ENCODE data around the gene ANKFY1.

The ANKFY1 gene

DNA sequence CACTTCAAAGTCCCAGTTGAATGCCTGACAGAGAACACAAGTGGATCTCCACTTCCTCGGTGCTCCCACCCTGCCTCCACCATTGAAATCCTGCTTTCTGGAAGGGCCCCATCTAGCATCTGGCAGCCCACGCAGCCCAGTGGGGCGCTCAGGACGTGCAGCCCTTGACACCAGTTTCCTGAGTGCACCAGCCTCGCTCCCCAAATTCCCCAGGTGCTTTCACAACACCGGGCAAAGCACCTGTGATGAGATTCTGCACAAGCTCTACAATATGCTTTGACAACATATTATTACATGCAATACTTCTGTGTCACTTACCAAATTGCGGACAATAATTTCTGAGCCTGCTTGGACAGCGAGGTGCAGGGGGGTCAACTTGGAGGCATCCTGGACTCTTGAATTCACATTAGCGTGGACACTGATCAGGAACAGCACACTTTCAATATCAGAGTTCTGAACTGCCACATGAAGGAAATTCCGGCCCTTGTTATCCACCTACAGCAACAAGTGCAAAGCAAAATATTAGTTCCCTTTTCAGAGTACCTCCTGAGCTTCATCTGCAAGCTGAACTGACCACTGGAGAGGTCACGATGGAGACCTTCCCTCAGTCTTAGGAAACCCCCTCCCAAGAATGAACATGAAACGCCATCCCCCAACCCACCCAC is 86.8 kb downstream of the ANKFY1 start:
- DNase-seq, result no peak

GRCh38 chr17:4175921-4176807 is 87.6 kb downstream of the ANKFY1 start:
- DNase-seq, result no peak

DNA sequence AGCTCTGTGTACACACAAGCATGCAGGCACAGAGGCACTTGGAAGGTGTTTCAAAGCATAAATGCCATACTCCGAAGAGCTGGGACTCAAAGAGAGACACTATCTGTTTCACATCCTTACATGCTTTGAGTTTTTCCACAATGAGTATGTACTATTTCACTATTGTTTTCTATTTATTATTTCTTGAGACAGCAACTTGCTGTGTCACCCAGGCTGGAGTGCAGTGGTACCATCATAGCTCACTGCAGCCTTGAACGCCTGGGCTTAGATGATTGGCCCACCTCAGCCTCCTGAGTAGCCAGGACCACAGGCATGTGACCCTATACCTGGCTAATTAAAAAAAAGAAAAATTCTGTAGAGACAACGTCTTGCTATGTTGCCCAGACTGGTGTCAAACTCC is 89.2 kb downstream of the ANKFY1 start:
- DNase-seq, result no peak

- no peak for DNase-seq
These were observed 90.0 kb downstream of the ANKFY1 start for GRCh38 chr17:4173781-4174180.

DNA sequence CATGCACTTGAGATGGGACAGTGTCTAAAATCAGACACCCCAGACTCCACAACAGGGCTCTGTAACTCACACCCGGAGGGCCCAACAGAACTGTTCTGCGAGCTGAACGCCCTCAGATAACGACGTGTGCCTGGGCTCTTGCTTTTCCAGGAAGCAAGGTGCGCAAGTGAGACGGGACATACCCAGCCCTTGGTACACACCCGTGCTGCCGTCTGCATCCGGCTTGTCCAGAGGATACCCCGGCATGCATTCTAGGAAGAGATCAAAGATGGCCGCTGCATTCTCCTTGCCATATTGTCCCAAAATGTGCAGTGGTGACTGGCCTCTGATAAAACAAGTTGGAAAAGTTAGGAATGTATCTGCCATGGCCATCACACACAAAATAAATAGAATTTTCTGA is 91.4 kb downstream of the ANKFY1 start:
- no peak for DNase-seq

- DNase-seq, result no peak
These were observed 93.0 kb downstream of the ANKFY1 start for GRCh38 chr17:4170639-4171280.

GRCh38 chr17:4167786-4168185 is 96.0 kb downstream of the ANKFY1 start:
- DNase-seq, result no peak

DNA sequence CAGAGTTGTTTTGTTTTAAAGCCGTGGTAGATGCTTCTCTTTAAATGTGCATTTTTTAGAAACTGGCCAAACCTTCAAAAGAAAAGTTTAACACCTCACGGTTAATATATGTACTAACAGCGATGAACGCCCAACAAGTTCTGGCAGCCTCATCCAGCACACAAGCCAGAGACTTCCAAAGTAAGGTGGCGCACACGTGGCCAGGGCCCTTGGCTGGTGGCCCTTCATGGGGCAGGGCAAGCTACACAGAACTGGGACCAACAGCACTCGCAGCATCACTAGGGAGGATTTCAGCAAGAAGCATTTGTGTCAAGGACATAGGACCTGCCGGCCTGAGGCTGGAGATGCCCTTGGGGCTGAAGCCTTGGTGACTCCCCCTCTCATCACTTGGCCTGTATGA is 97.4 kb downstream of the ANKFY1 start:
- no peak for DNase-seq

- no peak for DNase-seq
These were observed 98.3 kb downstream of the ANKFY1 start for GRCh38 chr17:4165301-4166010.

- DNase-seq, result no peak
These were observed 99.8 kb downstream of the ANKFY1 start for GRCh38 chr17:4163951-4164350.

GRCh38 chr17:4162775-4163466 is 100.9 kb downstream of the ANKFY1 start:
- no peak for DNase-seq

DNA sequence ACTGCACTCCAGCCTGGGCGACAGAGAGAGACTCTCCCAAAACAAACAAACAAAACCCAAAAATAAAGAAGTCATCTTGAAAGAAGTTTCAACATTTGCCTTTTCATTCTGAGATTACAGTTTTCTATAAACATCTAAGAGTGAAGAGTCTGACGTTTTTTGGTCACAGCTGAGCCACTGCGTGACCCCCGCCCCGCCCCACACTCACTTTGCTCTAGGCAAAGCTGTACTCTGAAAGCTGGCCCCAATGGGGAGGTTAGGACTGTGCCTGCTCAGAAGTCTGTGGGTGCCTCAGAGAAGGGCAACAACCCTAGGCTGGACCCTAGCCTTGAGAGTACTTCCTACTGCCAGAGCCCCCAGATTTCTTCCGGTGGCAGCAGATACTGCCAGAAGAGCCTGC is 101.5 kb downstream of the ANKFY1 start:
- no peak for DNase-seq

DNA sequence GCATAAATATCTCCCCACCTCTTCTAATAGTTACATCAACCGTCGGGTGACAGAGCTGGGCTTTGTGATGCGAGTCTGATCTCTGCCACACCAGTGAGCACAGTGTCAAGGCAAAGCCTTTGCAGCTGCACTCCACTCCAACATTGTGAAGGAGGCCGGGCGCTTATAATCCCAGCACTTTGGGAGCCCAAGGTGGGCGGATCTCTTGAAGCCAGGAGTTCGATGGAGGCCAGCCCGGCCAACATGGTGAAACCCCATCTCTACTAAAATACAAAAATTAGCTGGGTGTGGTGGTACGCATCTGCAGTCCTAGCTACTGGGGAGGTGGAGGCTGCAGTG is 101.8 kb downstream of the ANKFY1 start:
- no peak for DNase-seq

DNA sequence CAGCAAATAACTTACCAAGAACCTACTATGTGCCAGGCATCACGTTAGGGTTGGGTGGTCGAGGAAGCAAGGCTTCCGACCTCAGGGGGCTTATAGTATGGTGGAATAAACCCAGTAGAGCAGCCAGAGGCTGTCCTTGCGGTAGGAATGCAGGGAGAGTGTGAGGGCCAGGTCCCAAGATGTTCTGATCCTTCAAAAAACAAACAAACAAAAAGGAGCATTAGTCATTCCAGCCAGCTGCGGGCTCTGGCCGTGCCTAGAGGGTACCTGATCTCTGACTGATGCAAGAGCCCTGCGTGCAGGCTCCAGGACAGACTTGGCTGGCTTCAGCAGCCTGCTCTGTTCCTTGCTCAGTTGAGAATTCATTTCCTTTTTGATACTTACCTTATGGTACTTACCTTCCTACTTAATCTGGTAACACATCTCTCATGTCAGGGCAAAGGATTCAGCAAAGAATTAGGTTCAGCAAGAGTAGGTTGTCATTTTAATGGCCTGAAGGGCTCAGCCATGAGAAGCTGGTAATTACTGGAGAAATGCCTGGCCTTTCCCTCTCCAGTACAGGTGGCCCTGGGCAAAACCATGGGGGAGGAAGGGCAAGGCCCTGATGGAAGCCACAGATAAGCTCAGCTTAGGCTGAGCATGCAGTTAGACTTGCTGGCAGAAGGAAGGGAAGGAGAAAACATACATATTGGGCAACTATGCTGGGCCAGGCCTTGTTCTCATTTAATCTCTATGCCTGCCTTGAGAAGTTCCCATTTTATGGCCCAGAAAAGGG is 102.4 kb downstream of the ANKFY1 start:
- no peak for DNase-seq

GRCh38 chr17:4160294-4160859 is 103.4 kb downstream of the ANKFY1 start:
- no peak for DNase-seq

GRCh38 chr17:4159761-4160160 is 104.0 kb downstream of the ANKFY1 start:
- DNase-seq, result no peak

- no peak for DNase-seq
These were observed 106.0 kb downstream of the ANKFY1 start for GRCh38 chr17:4157618-4158333.

- DNase-seq, result no peak
These were observed 106.9 kb downstream of the ANKFY1 start for GRCh38 chr17:4156750-4157381.

DNA sequence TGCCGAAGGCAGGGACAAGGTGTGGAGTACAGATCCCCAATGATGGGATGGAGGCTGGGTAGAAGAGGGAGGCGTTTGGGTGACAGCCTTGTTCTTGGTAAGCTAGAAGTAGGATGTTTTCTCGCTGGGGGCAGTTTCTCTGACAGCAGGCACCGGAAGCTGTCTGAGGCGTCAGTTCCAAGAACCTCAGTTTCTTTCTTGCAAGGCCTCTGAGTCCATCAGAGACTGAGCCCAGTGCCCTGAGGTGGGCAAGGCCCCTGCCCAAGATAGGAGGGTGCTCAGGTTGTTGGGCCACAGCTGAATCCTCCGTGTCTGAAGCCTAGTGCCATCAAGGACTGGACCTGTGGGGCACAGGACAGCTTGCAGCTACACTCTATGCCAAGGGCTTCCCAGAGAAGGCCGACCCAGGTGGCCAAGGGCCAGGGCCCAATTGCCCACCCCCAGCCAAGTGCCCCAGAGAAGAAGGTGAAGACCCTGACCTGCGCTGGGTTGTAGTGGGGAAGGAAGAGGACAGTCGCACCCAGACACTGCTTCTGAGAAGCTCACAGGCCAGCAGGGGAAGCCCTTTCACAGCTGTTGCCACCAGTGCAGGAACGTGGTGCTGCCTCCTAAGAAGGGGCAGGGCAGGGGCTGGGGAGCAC is 107.7 kb downstream of the ANKFY1 start:
- no peak for DNase-seq

- no peak for DNase-seq
These were observed 109.6 kb downstream of the ANKFY1 start for GRCh38 chr17:4154201-4154600.

Data from left hindlimb (tissue), 1 donor.